Lower leg skin (tissue), 4 donors: Measurements from ENCODE around the gene SLX4IP. TPM values are rescaled to one million over a fixed set of nuclear protein-coding genes. Genes with fewer than 3 reads are reported as not detected.

Source experiments
- DNase-seq, 2 donors: peaks; one replicate each; pipeline ENCODE4 v3.0.0-alpha.2; 2019; ENCODE audit warnings: low spot score in 2 of 2
- H3K4me3 ChIP-seq: fragments of 200-600 bp; sonication (generic); 2 replicates; pipeline ENCODE4 v1.5.1; 2017; ENCODE audit warnings: mild to moderate bottlenecking, low read depth; ENCODE audit not compliant: poor library complexity, severe bottlenecking
- POLR2A ChIP-seq, 2 donors: fragments of 450-650 bp; IDR thresholded peaks; one replicate each; pipeline ENCODE4 v1.6.1; 2016 to 2017; ENCODE audit warnings: antibody characterized with exemption in 2 of 2, mild to moderate bottlenecking in 1 of 2, moderate library complexity in 1 of 2
- WGBS, 2 donors: methylation state at CpG; one replicate each; pipeline ENCODE4 v1.1.5; 2018; 5-methylcytosine and 5-hydroxymethylcytosine counted together
- intact Hi-C: fragments of 100-400 bp; cut with DNase I; formaldehyde crosslinking; loops from one replicate; pipeline ENCODE4 v1.15.0; 2023; ENCODE audit warnings: low total_unique reads
- total RNA-seq, 4 donors: library from RNA; depleted of rRNA; stranded (reverse); fragments of >200 nt; gene quantifications; one replicate each; pipeline ENCODE4 v1.1.0, GENCODE V29; 2016
- TF ChIP-seq, protein P1 (sequence below), 3 donors: fragments of 450-650 bp; IDR thresholded peaks; one replicate each; pipeline ENCODE4 v1.5.1; 2016; ENCODE audit warnings: antibody characterized with exemption in 3 of 3, mild to moderate bottlenecking in 3 of 3, moderate library complexity in 2 of 3

The SLX4IP gene
- total RNA-seq, 4 donors from 2014 or later, result 3.0 to 4.0 (median 3.7) TPM

DNA sequence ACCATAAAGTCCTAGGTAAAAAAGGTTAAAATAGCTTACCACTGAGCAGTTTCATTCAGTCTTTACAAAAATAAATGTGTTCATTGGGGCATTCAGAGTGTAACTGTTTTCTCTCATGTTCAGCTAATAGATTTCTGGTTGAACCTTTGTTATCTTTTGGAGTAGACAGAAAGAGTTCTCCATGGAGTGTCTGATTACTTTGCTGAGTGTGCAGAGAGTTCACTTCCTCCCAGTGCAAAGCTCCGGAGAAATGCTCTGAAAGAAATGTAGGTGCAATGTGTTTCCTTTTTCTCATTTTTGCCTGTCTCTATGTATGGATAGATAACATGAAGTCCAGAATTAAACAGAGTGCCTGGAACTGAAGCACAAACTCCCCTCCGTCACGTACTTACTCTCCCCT lies 186.0 kb downstream of the SLX4IP start:
- intact Hi-C loops, result no loop called here
- WGBS, 2 donors, result 79 to 88% methylated on average over 3 of the region's 3 CpGs
- no peak overlapping the region for H3K4me3 ChIP-seq
- TF ChIP-seq, protein P1, sequence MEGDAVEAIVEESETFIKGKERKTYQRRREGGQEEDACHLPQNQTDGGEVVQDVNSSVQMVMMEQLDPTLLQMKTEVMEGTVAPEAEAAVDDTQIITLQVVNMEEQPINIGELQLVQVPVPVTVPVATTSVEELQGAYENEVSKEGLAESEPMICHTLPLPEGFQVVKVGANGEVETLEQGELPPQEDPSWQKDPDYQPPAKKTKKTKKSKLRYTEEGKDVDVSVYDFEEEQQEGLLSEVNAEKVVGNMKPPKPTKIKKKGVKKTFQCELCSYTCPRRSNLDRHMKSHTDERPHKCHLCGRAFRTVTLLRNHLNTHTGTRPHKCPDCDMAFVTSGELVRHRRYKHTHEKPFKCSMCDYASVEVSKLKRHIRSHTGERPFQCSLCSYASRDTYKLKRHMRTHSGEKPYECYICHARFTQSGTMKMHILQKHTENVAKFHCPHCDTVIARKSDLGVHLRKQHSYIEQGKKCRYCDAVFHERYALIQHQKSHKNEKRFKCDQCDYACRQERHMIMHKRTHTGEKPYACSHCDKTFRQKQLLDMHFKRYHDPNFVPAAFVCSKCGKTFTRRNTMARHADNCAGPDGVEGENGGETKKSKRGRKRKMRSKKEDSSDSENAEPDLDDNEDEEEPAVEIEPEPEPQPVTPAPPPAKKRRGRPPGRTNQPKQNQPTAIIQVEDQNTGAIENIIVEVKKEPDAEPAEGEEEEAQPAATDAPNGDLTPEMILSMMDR (IDR thresholded peaks at IDR 0.05), result no peak
- no peak for TF ChIP-seq POLR2A (IDR thresholded peaks at IDR 0.05)
- no peak for DNase-seq

DNA sequence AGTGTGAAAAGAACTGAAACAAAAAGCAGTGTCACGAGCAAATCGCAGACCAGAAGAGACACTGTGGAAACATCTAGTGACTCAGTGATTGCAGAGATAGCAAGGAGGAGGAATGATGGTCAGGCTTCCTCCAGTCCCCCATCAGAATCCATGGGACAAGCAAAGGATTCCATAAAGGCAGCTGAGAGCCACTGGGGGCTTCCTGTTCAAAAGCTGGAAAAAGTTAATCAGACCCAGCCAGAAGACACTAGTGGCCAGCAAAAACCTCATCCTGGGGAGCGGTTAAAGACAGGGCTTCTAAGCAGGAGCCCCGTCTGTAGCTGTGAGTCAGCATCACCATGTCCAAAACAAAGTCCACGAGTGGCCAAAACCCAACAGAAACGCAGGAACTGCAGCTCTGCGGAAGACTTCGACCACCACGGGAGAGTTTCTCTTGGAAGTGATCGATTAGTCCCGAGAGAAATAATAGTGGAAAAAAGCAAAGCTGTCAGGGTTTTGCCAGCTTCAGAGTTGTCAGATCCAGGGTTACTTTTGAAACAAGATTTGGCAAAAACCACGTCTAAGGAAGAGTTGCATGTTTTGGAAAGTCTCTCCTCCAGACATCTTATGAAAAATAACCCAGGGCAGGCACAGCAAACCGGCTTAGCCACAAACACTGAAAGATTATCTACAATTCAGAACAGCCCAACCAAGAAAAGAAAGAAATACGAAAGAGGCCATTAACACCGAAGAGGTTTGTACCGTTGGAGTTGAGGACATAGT lies 187.7 kb downstream of the SLX4IP start:
- 15 to 17% methylated on average over 16 of the region's 16 CpGs for WGBS, 2 donors
- intact Hi-C loops, result no loop called here
- TF ChIP-seq, protein P1 (IDR thresholded peaks at IDR 0.05), result no peak
- no peak for TF ChIP-seq POLR2A (IDR thresholded peaks at IDR 0.05)
- no peak overlapping the region for H3K4me3 ChIP-seq
- peak in 1 of 2 donors; percentile 90 for DNase-seq

DNA sequence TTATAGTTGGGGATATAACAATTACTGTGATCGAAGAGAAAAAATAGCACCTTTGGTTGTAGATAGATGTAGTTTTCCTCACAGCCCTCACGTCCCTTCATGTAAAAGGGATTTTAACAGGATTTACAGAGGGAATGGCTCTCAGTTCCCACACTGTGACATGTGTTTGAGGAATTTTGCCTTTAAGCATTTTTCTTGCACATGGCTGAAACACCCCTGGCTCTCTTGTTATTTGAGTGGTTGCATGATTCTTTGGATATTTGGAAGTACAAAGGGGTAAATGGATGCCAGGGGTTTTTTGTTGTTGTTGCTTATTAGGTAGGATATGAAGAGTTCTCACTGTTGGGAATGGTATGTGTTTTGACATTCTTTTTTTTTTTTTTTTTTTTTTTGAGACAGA lies 190.5 kb downstream of the SLX4IP start:
- intact Hi-C loops, result no loop called here
- 80 to 85% methylated on average over 2 of the region's 2 CpGs for WGBS, 2 donors
- H3K4me3 ChIP-seq, result no peak overlapping the region
- TF ChIP-seq, protein P1 (IDR thresholded peaks at IDR 0.05), result no peak
- TF ChIP-seq POLR2A (IDR thresholded peaks at IDR 0.05), result no peak
- no peak for DNase-seq

DNA sequence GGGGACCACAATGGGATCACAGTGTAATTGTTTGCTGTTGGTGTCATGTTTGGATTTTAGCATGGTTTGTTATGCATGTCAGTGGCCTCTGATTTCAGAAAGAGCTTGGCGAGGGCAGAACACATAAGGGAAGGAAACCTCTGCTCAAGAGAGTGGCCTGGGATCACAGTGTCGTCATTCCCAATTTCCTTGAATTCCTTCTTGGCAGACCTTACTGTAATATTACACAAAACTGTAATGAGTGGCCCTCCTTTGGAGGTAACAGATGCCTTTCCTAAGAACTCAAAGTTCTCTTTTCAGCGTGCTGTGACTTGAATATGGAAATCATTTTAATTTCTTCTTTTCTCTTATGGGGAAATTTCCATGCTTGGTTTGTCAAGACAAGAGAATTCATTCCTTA lies 191.8 kb downstream of the SLX4IP start:
- no peak overlapping the region for H3K4me3 ChIP-seq
- intact Hi-C loops, result no loop called here
- no peak for DNase-seq
- WGBS, 2 donors, result 41 to 42% methylated on average over 3 of the region's 3 CpGs
- TF ChIP-seq, protein P1 (IDR thresholded peaks at IDR 0.05), result no peak
- no peak for TF ChIP-seq POLR2A (IDR thresholded peaks at IDR 0.05)

DNA sequence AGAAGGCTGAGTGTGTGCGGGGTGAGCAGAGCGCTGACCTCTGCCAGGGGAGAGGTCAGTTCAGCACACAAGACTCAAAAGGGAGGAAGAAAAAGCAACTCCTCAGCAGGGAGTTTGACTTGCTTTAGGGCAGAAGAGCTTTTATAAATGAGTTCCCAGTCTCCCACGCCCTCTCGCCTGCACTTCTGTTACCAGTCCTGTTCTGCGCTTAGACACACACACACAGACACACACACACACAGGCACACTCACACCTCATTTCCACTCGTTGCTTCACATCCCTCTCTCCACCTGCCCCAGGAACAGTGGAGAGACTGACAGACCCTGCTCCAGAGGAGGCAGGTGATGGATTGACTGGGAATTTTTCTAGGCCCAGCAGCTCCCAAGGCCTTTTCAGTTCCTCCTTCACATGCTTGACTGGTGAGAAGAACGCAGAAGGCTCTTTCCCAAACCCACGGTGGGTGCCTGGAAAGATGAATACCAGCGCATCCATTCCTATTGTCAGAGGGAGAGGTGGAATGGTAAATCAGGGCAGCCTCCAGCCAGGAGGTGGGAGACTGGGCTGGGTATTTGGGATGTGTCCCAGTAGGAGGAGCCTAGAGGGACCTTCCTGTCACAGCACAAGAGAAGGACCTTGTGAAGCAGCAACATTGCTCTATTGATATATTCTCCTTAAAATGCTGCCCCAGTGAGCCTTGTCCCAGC lies 195.0 kb downstream of the SLX4IP start:
- intact Hi-C loops, result no loop called here
- no peak for TF ChIP-seq POLR2A (IDR thresholded peaks at IDR 0.05)
- TF ChIP-seq, protein P1 (IDR thresholded peaks at IDR 0.05), result no peak
- 50 to 56% methylated on average over 9 of the region's 9 CpGs for WGBS, 2 donors

More for the DNA sequence above, 195.0 kb downstream of the SLX4IP start:
- DNase-seq, result no peak
- no peak overlapping the region for H3K4me3 ChIP-seq
